Lower lobe of right lung (tissue), 2 donors: ENCODE results near the gene TLCD1. TPM values are rescaled to one million over a fixed set of nuclear protein-coding genes. Genes with fewer than 3 reads are reported as not detected.

Source experiments
- ATAC-seq, 2 donors: fragments of 200-7000 bp; cut with Tn5 transposase; one replicate each; pipeline ENCODE4 v1.9.1; 2020 to 2022; ENCODE audit warnings: mild to moderate bottlenecking in 2 of 2, moderate library complexity in 2 of 2
- DNase-seq: peaks from one replicate; pipeline ENCODE4 v3.0.0-alpha.2; 2020
- H3K27ac ChIP-seq: fragments of 200-600 bp; one replicate; pipeline ENCODE4 v1.8.0; 2022
- H3K27me3 ChIP-seq: fragments of 200-600 bp; one replicate; pipeline ENCODE4 v1.8.0; 2022; ENCODE audit warnings: low read depth
- H3K36me3 ChIP-seq: fragments of 200-600 bp; one replicate; pipeline ENCODE4 v1.8.0; 2022; ENCODE audit warnings: mild to moderate bottlenecking
- H3K4me1 ChIP-seq: fragments of 200-600 bp; one replicate; pipeline ENCODE4 v1.8.0; 2022
- H3K4me3 ChIP-seq: fragments of 200-600 bp; one replicate; pipeline ENCODE4 v1.8.0; 2022; ENCODE audit warnings: mild to moderate bottlenecking
- H3K9me3 ChIP-seq: fragments of 200-600 bp; one replicate; pipeline ENCODE4 v1.8.0; 2022
- CTCF ChIP-seq: fragments of 200-600 bp; IDR thresholded peaks from one replicate; pipeline ENCODE4 v1.8.0; 2022; ENCODE audit warnings: antibody characterized with exemption, mild to moderate bottlenecking
- intact Hi-C: fragments of 100-400 bp; cut with DNase I; formaldehyde crosslinking; loops from one replicate; pipeline ENCODE4 v1.11.0; 2022
- total RNA-seq: library from RNA; stranded (reverse); fragmentation: NEBNext Ultra II Directional; extraction: Animal tissue kit (Norgen Biotek cat#: 25700); gene quantifications from one replicate; pipeline ENCODE4 v1.2.1, GENCODE V29; 2021
- donor health status: DM: no; HTN: yes; CAD: no; lungs with severe emphysema.

The TLCD1 gene
- total RNA-seq, 1 donor from 2014 or later: 19.8 TPM

DNA sequence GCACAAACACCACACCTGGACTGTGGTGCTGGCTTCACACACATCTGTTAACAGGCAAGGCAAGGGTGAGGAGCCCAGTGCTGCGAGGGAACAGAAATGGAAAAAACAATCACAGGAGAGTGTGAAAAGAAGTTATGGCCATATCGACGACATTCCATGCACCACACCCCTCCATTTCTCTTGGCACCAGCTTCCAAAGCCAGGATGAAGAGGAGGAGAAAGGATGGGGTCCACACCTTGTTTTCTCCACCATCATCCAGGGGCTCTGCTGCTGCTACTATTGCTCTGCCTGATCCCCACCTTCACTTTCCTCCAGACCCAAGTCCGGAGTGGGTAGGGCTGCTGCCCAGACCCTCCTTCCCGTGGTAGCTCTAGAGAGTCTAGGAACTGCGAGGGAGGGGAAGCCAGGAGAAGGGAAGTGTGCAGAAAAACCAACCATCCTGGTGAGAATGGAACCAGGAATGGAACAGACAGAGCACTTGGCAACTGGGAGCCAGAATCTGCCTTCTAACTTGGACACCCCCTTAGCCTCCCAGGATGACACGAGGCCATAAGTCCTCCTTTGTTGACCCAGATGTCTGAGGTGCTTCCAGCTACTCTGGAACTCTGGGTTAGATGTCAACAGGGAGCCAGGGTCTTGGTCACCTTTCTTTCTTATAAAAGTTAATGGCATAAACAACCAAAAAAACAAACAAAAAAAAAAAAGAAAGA, 13.2 kb downstream of the TLCD1 start:
- no peak for DNase-seq
- H3K36me3 ChIP-seq: peaks cover 24% of the 10 kb centered on the region
- H3K4me1 ChIP-seq: peaks cover 28% of the 10 kb centered on the region
- no peak overlapping the region for H3K27ac ChIP-seq
- no peak for TF ChIP-seq CTCF
- no peaks in the 10 kb centered on the region for H3K27me3 ChIP-seq
- no peak overlapping the region for H3K4me3 ChIP-seq
- ATAC-seq: no peak
- intact Hi-C loops: no loop called here
- no peaks in the 10 kb centered on the region for H3K9me3 ChIP-seq

DNA sequence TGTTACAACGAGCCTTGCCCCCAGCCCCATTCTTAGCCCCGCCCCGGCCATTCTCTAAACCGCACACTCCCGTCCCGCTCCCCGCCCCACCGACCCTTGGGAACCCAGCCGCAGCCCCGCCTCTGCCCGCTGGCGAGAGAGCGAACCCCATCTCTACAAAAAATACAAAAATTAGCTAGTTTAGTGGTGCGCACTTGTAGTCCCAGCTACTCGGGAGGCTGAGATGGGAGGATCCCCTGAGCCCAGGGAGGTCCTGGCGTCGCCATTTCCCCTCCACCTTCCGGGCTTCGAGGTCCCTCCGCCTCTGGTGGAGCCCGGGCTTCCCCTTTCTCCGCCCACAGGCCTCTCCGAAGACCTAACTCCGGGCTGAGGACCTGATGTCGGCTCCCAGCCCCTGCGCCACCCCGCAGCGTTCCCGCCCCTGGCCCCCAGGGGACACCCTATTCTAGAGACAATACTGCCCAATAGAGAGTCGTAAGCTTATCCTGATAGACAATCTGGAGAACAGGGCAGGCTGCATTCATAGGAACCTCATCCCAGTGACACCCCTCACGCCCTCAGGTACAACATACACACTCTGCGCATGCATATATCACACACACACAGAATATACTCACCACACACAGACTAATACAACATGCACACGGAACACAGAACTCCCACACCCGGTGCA, 13.9 kb downstream of the TLCD1 start:
- Histone ChIP-seq H3K4me1 (peaks cover 23% of the 10 kb centered on the region), H3K4me3 (peak overlapping the region; percentile 85), H3K36me3 (peaks cover 24% of the 10 kb centered on the region), H3K27me3 (no peaks in the 10 kb centered on the region), H3K9me3 (no peaks in the 10 kb centered on the region), H3K27ac (peak overlapping the region; percentile 88)
- intact Hi-C loops: no loop called here
- DNase-seq (peak; percentile 82), ATAC-seq (peak; percentile 38 to 42)
- TF ChIP-seq CTCF: no peak

GRCh38 chr17:28711723-28712031, 14.4 kb downstream of the TLCD1 start, which contains the start of gene PROCA1:
Gene PROCA1 (minus strand): TSS chr17:28711888. CDS start chr17:28711660, 228 bp downstream.
- DNase-seq (no peak), ATAC-seq (peak in 1 of 2 donors; percentile 47)
- H3K36me3 ChIP-seq: peaks cover 24% of the 10 kb centered on the region
- peak within 1 kb of the TSS; percentile 88 for H3K27ac ChIP-seq
- no peaks in the 10 kb centered on the region for H3K27me3 ChIP-seq
- H3K4me3 ChIP-seq: peak within 1 kb of the TSS; percentile 85
- intact Hi-C loops: no loop called here
- no peak for TF ChIP-seq CTCF
- no peaks in the 10 kb centered on the region for H3K9me3 ChIP-seq
- peaks cover 18% of the 10 kb centered on the region for H3K4me1 ChIP-seq

GRCh38 chr17:28710861-28711722, 14.9 kb downstream of the TLCD1 start:
- no peak for TF ChIP-seq CTCF
- DNase-seq: peak; percentile 92
- intact Hi-C loops: no loop called here
- no peaks in the 10 kb centered on the region for H3K27me3 ChIP-seq
- peak overlapping the region; percentile 88 for H3K27ac ChIP-seq
- no peaks in the 10 kb centered on the region for H3K9me3 ChIP-seq
- peaks cover 25% of the 10 kb centered on the region for H3K36me3 ChIP-seq
- peak overlapping the region; percentile 85 for H3K4me3 ChIP-seq
- peak; percentile 96 to 97 for ATAC-seq
- H3K4me1 ChIP-seq: peaks cover 13% of the 10 kb centered on the region

DNA sequence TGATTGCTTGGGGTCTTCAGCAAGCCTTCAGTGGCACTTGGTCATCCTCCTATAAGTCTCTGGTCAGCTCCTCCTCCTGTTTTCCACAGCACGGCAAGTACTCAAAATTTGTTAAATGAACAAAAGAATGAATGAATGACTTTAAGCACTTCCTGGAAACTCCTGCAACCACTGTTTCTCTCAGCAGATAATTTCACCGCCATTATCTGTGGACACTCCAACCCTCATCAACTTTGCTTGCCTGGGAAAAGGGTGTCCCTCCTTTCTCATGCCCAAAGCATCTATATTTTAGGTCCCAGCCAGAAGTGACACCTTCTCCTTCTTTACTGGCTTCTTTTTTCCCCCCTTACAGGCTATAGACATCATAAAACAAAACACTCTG, 18.7 kb downstream of the TLCD1 start:
- Histone ChIP-seq H3K27ac (no peak overlapping the region), H3K9me3 (no peaks in the 10 kb centered on the region), H3K36me3 (peaks cover 25% of the 10 kb centered on the region), H3K4me3 (no peak overlapping the region), H3K27me3 (no peaks in the 10 kb centered on the region), H3K4me1 (peaks cover 9% of the 10 kb centered on the region)
- DNase-seq (no peak), ATAC-seq (no peak)
- intact Hi-C loops: no loop called here
- TF ChIP-seq CTCF: no peak
